Stimulated activated memory B cell treated with anti-CD40 and anti-IgM and Interleukin-4, amounts not matched to agents 10 μg/mL and 1 μg/mL and 100 μg/mL, for 72 hours (primary cell): ENCODE measurements around the gene BUB1.
"Not testable (repeated sequence)": the region's sequence is repeated elsewhere in the genome, so short reads cannot be mapped to it uniquely, and the experiment has no call there.

Experiments used
- ATAC-seq: fragments of 150-1000 bp; cut with Tn5 transposase; 2 replicates; pipeline ENCODE4 v1.10.0; 2021
- H3K27ac Mint-ChIP-seq: one replicate; pipeline ENCODE4 v1.8.0; 2022; ENCODE audit warnings: mild to moderate bottlenecking, mixed read lengths
- H3K27me3 Mint-ChIP-seq: one replicate; pipeline ENCODE4 v1.8.0; 2022; ENCODE audit warnings: mixed read lengths
- H3K36me3 Mint-ChIP-seq: one replicate; pipeline ENCODE4 v1.8.0; 2022; ENCODE audit warnings: mixed read lengths
- H3K4me1 Mint-ChIP-seq: one replicate; pipeline ENCODE4 v1.8.0; 2022; ENCODE audit warnings: mixed read lengths
- H3K4me3 Mint-ChIP-seq: one replicate; pipeline ENCODE4 v1.8.0; 2022; ENCODE audit warnings: mild to moderate bottlenecking, moderate library complexity, mixed read lengths
- H3K9me3 Mint-ChIP-seq: one replicate; pipeline ENCODE4 v1.8.0; 2022; ENCODE audit warnings: mixed read lengths

BUB1 gene

GRCh38 chr2:110707386-110707965 is 29.6 kb upstream of the BUB1 start:
- Mint-ChIP-seq H3K4me3 (no peak overlapping the region), H3K4me1 (no peaks in the 10 kb centered on the region), H3K27ac (no peak overlapping the region), H3K9me3 (peaks cover 3% of the 10 kb centered on the region), H3K36me3 (no peaks in the 10 kb centered on the region), H3K27me3 (peaks cover 44% of the 10 kb centered on the region)
- no peak for ATAC-seq

- Mint-ChIP-seq H3K9me3 (peaks cover 3% of the 10 kb centered on the region), H3K4me3 (no peak overlapping the region), H3K4me1 (no peaks in the 10 kb centered on the region), H3K36me3 (no peaks in the 10 kb centered on the region), H3K27me3 (peaks cover 13% of the 10 kb centered on the region), H3K27ac (no peak overlapping the region)
- no peak for ATAC-seq
Measured at GRCh38 chr2:110702514-110703380, 24.9 kb upstream of the BUB1 start.

GRCh38 chr2:110698253-110698652 is 20.4 kb upstream of the BUB1 start:
- not testable (repeated sequence) for H3K27ac Mint-ChIP-seq, H3K4me3 Mint-ChIP-seq, H3K4me1 Mint-ChIP-seq, H3K36me3 Mint-ChIP-seq, H3K9me3 Mint-ChIP-seq, ATAC-seq
- peaks cover 12% of the 10 kb centered on the region for H3K27me3 Mint-ChIP-seq

GRCh38 chr2:110695146-110695898 is 17.5 kb upstream of the BUB1 start:
- H3K27ac Mint-ChIP-seq, H3K4me1 Mint-ChIP-seq, ATAC-seq, H3K9me3 Mint-ChIP-seq, H3K36me3 Mint-ChIP-seq, H3K4me3 Mint-ChIP-seq: not testable (repeated sequence)
- H3K27me3 Mint-ChIP-seq: peaks cover 36% of the 10 kb centered on the region

GRCh38 chr2:110691612-110692258 is 13.9 kb upstream of the BUB1 start:
- Mint-ChIP-seq H3K36me3 (no peaks in the 10 kb centered on the region), H3K4me1 (no peaks in the 10 kb centered on the region), H3K27me3 (peaks cover 26% of the 10 kb centered on the region), H3K9me3 (peaks cover 3% of the 10 kb centered on the region), H3K27ac (no peak overlapping the region), H3K4me3 (no peak overlapping the region)
- no peak for ATAC-seq

- Mint-ChIP-seq H3K36me3 (no peaks in the 10 kb centered on the region), H3K27ac (no peak overlapping the region), H3K4me3 (no peak overlapping the region), H3K9me3 (peaks cover 3% of the 10 kb centered on the region), H3K4me1 (no peaks in the 10 kb centered on the region), H3K27me3 (peaks cover 33% of the 10 kb centered on the region)
- ATAC-seq: no peak
Measured at GRCh38 chr2:110690083-110690965, 12.5 kb upstream of the BUB1 start.

GRCh38 chr2:110688594-110689091 is 10.8 kb upstream of the BUB1 start:
- Mint-ChIP-seq H3K36me3 (no peaks in the 10 kb centered on the region), H3K27me3 (peaks cover 33% of the 10 kb centered on the region), H3K9me3 (peaks cover 3% of the 10 kb centered on the region), H3K4me1 (no peaks in the 10 kb centered on the region), H3K4me3 (no peak overlapping the region), H3K27ac (no peak overlapping the region)
- no peak for ATAC-seq

- H3K27me3 Mint-ChIP-seq: peaks cover 27% of the 10 kb centered on the region
- not testable (repeated sequence) for H3K36me3 Mint-ChIP-seq, H3K27ac Mint-ChIP-seq, H3K9me3 Mint-ChIP-seq, ATAC-seq, H3K4me3 Mint-ChIP-seq, H3K4me1 Mint-ChIP-seq
Measured at GRCh38 chr2:110687775-110688484, 10.1 kb upstream of the BUB1 start.

GRCh38 chr2:110682872-110683271 is 5.0 kb upstream of the BUB1 start:
- Mint-ChIP-seq H3K4me1 (peaks cover 16% of the 10 kb centered on the region), H3K9me3 (peaks cover 2% of the 10 kb centered on the region), H3K36me3 (no peaks in the 10 kb centered on the region), H3K27me3 (peaks cover 6% of the 10 kb centered on the region), H3K4me3 (no peak overlapping the region), H3K27ac (no peak overlapping the region)
- no peak for ATAC-seq

- Mint-ChIP-seq H3K27ac (no peak overlapping the region), H3K9me3 (no peaks in the 10 kb centered on the region), H3K36me3 (no peaks in the 10 kb centered on the region), H3K27me3 (peaks cover 6% of the 10 kb centered on the region), H3K4me3 (no peak overlapping the region), H3K4me1 (peaks cover 16% of the 10 kb centered on the region)
- ATAC-seq: no peak
Measured at GRCh38 chr2:110682267-110682666, 4.4 kb upstream of the BUB1 start.

GRCh38 chr2:110680709-110681108 is 2.8 kb upstream of the BUB1 start:
- Mint-ChIP-seq H3K27ac (no peak overlapping the region), H3K27me3 (peaks cover 3% of the 10 kb centered on the region), H3K9me3 (no peaks in the 10 kb centered on the region), H3K36me3 (no peaks in the 10 kb centered on the region), H3K4me1 (peaks cover 16% of the 10 kb centered on the region), H3K4me3 (no peak overlapping the region)
- no peak for ATAC-seq

GRCh38 chr2:110679865-110680264 is 2.0 kb upstream of the BUB1 start:
- Mint-ChIP-seq H3K36me3 (no peaks in the 10 kb centered on the region), H3K9me3 (no peaks in the 10 kb centered on the region), H3K4me1 (peaks cover 23% of the 10 kb centered on the region)

GRCh38 chr2:110679337-110679707 is 1.5 kb upstream of the BUB1 start:
- peak overlapping the region; percentile 91 for H3K4me3 Mint-ChIP-seq
- no peak for ATAC-seq

More at GRCh38 chr2:110679865-110680264, 2.0 kb upstream of the BUB1 start:
- H3K27ac Mint-ChIP-seq: no peak overlapping the region
- H3K4me3 Mint-ChIP-seq: no peak overlapping the region
- H3K27me3 Mint-ChIP-seq: no peaks in the 10 kb centered on the region
- no peak for ATAC-seq

More at GRCh38 chr2:110679337-110679707, 1.5 kb upstream of the BUB1 start:
- Mint-ChIP-seq H3K27me3 (no peaks in the 10 kb centered on the region), H3K4me1 (peaks cover 28% of the 10 kb centered on the region), H3K9me3 (no peaks in the 10 kb centered on the region), H3K27ac (no peak overlapping the region), H3K36me3 (no peaks in the 10 kb centered on the region)
